Breast epithelium (tissue), 4 donors: ENCODE measurements around the gene RASAL1. TPM values are rescaled to one million over a fixed set of nuclear protein-coding genes. Genes with fewer than 3 reads are reported as not detected.
A peak's percentile ranks its signal among the peaks of the same experiment; 100 is the strongest.

Experiments
- DNase-seq, 2 donors: peaks; one replicate each; pipeline ENCODE4 v3.0.0-alpha.2; 2019; ENCODE audit warnings: low spot score in 2 of 2
- H3K27ac ChIP-seq, 2 donors: fragments of 200-600 bp; sonication (generic) in 1 of 2; one replicate each; pipeline ENCODE4 v1.5.1; 2016 to 2019; ENCODE audit warnings: mild to moderate bottlenecking in 1 of 2
- H3K27me3 ChIP-seq, 2 donors: fragments of 200-600 bp; sonication (generic) in 1 of 2; one replicate each; pipeline versions ENCODE4 v1.5.1 to v1.6.0; 2017 to 2019; ENCODE audit warnings: control low read depth in 1 of 2, mild to moderate bottlenecking in 1 of 2
- H3K36me3 ChIP-seq: fragments of 200-600 bp; one replicate; pipeline ENCODE4 v1.5.1; 2019
- H3K4me1 ChIP-seq, 2 donors: fragments of 200-600 bp; sonication (generic); one replicate each; pipeline ENCODE4 v1.5.1; 2016 to 2019; ENCODE audit warnings: control low read depth in 1 of 2
- H3K4me3 ChIP-seq, 3 donors: fragments of 200-600 bp; sonication (generic); 1 replicate in 2 of 3; 2 replicates in 1 of 3; pipeline ENCODE4 v1.5.1; 2016 to 2019; ENCODE audit warnings: mild to moderate bottlenecking in 3 of 3, moderate library complexity in 2 of 3
- H3K9me3 ChIP-seq, 2 donors: fragments of 200-600 bp; sonication (generic) in 1 of 2; one replicate each; pipeline ENCODE4 v1.5.1; 2016 to 2019; ENCODE audit warnings: control low read depth in 1 of 2
- POLR2A ChIP-seq: fragments of 450-650 bp; IDR thresholded peaks from one replicate; pipeline ENCODE4 v1.6.1; 2016; ENCODE audit warnings: antibody characterized with exemption, mild to moderate bottlenecking, moderate library complexity
- POLR2AphosphoS5 ChIP-seq, 3 donors: sonication (generic); formaldehyde crosslinking; IDR thresholded peaks; one replicate each; pipeline ENCODE4 v1.6.1; 2017; ENCODE audit warnings: antibody characterized with exemption in 3 of 3
- intact Hi-C: fragments of 100-400 bp; cut with DNase I; formaldehyde crosslinking; loops from one replicate; pipeline ENCODE4 v1.15.1; 2023; ENCODE audit warnings: low total_unique reads
- total RNA-seq, 3 donors: library from RNA; depleted of rRNA; stranded (reverse); fragments of >200 nt; gene quantifications; one replicate each; pipeline ENCODE4 v1.1.0, GENCODE V29; 2016
- TF ChIP-seq, protein P1 (sequence below), 3 donors: fragments of 450-650 bp; IDR thresholded peaks; one replicate each; pipeline ENCODE4 v1.5.1; 2016 to 2017; ENCODE audit warnings: antibody characterized with exemption in 3 of 3, mild to moderate bottlenecking in 3 of 3, moderate library complexity in 3 of 3

The RASAL1 gene
- total RNA-seq, 3 donors from 2014 or later = 1.3 to 6.7 TPM; not detected in 1

GRCh38 chr12:113151655-113152054 lies 16.1 kb upstream of the RASAL1 start:
- peaks cover 0 to 8% of the 10 kb centered on the region in 2 donors for H3K27me3 ChIP-seq

DNA sequence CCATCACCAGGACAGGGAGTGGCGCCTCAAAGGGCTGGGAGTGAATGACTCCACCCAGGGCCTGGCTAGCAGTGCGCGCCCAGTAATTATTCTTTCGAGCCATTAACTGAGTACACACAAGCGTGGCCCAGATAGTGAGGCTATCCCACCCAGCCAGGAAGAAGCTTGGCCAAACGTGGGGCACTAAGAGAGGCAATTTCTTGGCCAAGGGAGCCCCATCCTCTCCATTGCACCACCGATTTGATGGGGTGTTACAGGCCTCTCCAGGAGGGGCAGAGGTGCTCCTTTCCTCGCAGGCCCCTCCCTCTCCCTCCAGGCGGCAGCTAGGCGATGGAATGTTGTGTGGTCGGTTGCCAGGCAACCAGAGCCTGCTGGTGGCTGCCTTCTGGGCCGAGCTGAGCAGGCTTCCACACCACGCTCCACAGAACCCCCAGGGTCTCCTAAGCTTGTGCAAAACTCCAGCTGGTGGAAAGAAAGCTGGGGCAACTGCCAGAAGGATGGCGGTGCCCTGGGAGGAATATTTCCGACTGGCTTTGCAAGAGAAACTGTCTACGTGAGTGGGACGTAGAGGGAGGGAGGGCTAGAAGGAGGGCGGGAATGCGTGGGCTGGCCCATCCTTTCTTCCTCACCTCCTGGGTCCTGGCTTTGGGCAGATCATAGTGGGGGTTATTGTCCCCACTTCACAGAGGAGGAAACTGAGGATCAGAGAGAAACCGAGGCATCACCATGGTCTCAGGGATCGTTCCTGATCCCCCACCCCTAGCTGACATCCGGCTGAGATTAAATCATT lies 14.0 kb upstream of the RASAL1 start, which contains the start of gene CFAP73:
TSS of gene CFAP73 (plus strand) at position 364 of the 790 bp plus-strand sequence. CDS start at position 498, 134 bp downstream.
- intact Hi-C loops = no loop called here
- no peaks in the 10 kb centered on the region for H3K36me3 ChIP-seq
- H3K9me3 ChIP-seq = no peaks in the 10 kb centered on the region
- H3K27ac ChIP-seq = peak within 1 kb of the TSS; percentile 65 to 77
- DNase-seq = peak; percentile 65 to 84
- H3K4me1 ChIP-seq = no peaks in the 10 kb centered on the region
- H3K4me3 ChIP-seq = peak within 1 kb of the TSS in 2 of 3 donors; percentile 20 to 25
- TF ChIP-seq POLR2A (no peak), POLR2AphosphoS5 (IDR thresholded peaks at IDR 0.05) (no peak)
- TF ChIP-seq, protein P1, sequence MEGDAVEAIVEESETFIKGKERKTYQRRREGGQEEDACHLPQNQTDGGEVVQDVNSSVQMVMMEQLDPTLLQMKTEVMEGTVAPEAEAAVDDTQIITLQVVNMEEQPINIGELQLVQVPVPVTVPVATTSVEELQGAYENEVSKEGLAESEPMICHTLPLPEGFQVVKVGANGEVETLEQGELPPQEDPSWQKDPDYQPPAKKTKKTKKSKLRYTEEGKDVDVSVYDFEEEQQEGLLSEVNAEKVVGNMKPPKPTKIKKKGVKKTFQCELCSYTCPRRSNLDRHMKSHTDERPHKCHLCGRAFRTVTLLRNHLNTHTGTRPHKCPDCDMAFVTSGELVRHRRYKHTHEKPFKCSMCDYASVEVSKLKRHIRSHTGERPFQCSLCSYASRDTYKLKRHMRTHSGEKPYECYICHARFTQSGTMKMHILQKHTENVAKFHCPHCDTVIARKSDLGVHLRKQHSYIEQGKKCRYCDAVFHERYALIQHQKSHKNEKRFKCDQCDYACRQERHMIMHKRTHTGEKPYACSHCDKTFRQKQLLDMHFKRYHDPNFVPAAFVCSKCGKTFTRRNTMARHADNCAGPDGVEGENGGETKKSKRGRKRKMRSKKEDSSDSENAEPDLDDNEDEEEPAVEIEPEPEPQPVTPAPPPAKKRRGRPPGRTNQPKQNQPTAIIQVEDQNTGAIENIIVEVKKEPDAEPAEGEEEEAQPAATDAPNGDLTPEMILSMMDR (IDR thresholded peaks at IDR 0.05) = no peak
- H3K27me3 ChIP-seq = peaks cover 0 to 8% of the 10 kb centered on the region in 2 donors

More at GRCh38 chr12:113151655-113152054, 16.1 kb upstream of the RASAL1 start:
- intact Hi-C loops = no loop called here
- H3K4me1 ChIP-seq = no peaks in the 10 kb centered on the region
- no peak overlapping the region for H3K4me3 ChIP-seq
- H3K27ac ChIP-seq = no peak overlapping the region
- TF ChIP-seq POLR2A (no peak), POLR2AphosphoS5 (IDR thresholded peaks at IDR 0.05) (no peak)
- TF ChIP-seq, protein P1 (IDR thresholded peaks at IDR 0.05) = no peak
- no peak for DNase-seq
- H3K36me3 ChIP-seq = no peaks in the 10 kb centered on the region
- no peaks in the 10 kb centered on the region for H3K9me3 ChIP-seq

DNA sequence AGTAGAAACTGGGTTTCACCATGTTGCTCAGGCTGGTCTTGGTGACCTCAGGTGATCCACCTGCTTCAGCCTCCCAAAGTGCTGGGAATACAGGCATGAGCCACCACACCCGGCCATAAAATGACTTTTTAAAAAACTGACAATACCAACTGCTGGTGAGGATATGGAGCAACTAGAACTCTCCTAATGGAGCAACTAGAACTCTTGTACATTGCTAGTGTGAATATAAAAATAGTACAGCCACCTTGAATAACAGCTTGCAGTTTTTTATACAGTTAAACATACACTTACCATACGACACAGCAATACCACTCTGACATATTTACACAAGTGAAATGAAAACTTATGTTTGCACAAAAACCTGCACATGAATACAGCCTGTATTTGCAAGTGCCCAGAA lies 11.4 kb upstream of the RASAL1 start:
- no peak for TF ChIP-seq POLR2A
- TF ChIP-seq, protein P1 (IDR thresholded peaks at IDR 0.05) = no peak
- no peak for TF ChIP-seq POLR2AphosphoS5 (IDR thresholded peaks at IDR 0.05)
- no peaks in the 10 kb centered on the region for H3K36me3 ChIP-seq
- no peak for DNase-seq
- no peak overlapping the region for H3K4me3 ChIP-seq
- no peak overlapping the region for H3K27ac ChIP-seq
- H3K27me3 ChIP-seq = peaks cover 0 to 3% of the 10 kb centered on the region in 2 donors
- no peaks in the 10 kb centered on the region for H3K9me3 ChIP-seq
- intact Hi-C loops = no loop called here
- peaks cover 0 to 2% of the 10 kb centered on the region in 2 donors for H3K4me1 ChIP-seq

DNA sequence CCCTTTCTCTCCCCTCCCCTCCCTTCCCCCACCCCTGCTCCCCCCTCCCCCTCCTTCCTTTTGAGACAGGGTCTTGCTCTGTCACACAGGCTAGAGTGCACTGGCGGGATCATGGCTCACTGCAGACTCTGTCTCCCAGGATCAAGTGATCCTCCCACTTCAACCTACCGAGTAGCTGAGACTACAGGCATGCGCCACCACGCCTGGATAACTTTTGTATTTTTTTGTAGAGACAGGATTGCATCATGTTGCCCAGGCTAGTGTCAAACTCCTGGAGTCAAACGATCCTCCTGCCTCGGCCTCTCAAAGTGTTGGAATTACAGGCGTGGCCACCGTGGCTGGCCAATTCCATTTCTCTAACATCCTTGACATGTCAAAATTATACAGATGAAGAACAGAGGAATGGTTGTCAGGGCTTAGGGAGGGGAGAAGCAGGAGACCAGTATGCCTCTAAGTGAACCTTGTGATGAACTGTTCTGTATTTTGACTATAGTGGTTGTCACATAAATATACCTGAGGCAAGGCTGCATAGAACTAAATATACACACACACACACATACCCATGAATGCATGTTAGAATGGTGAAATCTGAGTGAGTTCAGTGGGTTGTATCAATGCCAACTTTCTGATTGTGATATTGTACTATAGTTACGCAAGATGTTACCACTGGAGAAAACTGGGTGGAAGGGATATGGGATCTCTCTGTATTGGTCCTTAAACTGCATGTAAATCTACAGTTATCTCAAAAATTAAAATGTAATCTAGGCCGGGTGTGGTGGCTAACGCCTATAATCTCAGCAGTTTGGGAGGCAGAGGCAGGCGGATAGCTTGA lies 10.4 kb upstream of the RASAL1 start:
- H3K27me3 ChIP-seq = no peaks in the 10 kb centered on the region
- peaks cover 0 to 6% of the 10 kb centered on the region in 2 donors for H3K4me1 ChIP-seq
- H3K27ac ChIP-seq = no peak overlapping the region
- DNase-seq = no peak
- TF ChIP-seq POLR2AphosphoS5 (IDR thresholded peaks at IDR 0.05) (no peak), POLR2A (no peak)
- TF ChIP-seq, protein P1 (IDR thresholded peaks at IDR 0.05) = no peak
- no peaks in the 10 kb centered on the region for H3K9me3 ChIP-seq
- H3K4me3 ChIP-seq = no peak overlapping the region
- intact Hi-C loops = no loop called here
- H3K36me3 ChIP-seq = no peaks in the 10 kb centered on the region
